B cell (primary cell): Measurements from ENCODE around the gene MFSD6. TPM values are rescaled to one million over a fixed set of nuclear protein-coding genes. Genes with fewer than 3 reads are reported as not detected.

ENCODE experiments used
- ATAC-seq: fragments of 200-7000 bp; cut with Tn5 transposase; one replicate; pipeline ENCODE4 v1.10.0; 2021; ENCODE audit warnings: low read depth, mild to moderate bottlenecking, moderate number of reproducible peaks, moderate library complexity
- CTCF ChIA-PET: fragments of 350-600 bp; sonication (Branson Sonifier 250); formaldehyde crosslinking; loops from one replicate; lab custom pipeline; 2021; ENCODE audit warnings: antibody characterized with exemption, inconsistent platforms; lab: Charles Lee
- POLR2A ChIA-PET: fragments of 350-600 bp; sonication (Branson Sonifier 250); formaldehyde crosslinking; loops from one replicate; lab custom pipeline; 2021; ENCODE audit warnings: antibody characterized with exemption; lab: Charles Lee
- DNase-seq: peaks from one replicate; pipeline ENCODE4 v3.0.0; 2013
- H2AFZ ChIP-seq: 2 replicates; pipeline ENCODE4 v1.6.1; 2012; ENCODE audit warnings: mild to moderate bottlenecking, low read depth, low read length; ENCODE audit not compliant: insufficient read depth, poor library complexity, severe bottlenecking
- H3K27ac ChIP-seq, 2 donors: 1 replicate in 1 of 2; 2 replicates in 1 of 2; pipeline ENCODE4 v1.5.1; 2012 to 2013; ENCODE audit warnings: low read length in 2 of 2, mild to moderate bottlenecking in 2 of 2, moderate library complexity in 1 of 2
- H3K27me3 ChIP-seq, 4 experiments: fragments of 200-600 bp in 1 of 4; sonication (generic) in 1 of 4; replicated peaks in 1 of 4; 1 replicate in 2 of 4; 2 replicates in 2 of 4; pipeline versions ENCODE4 v1.6.1 to v1.7.0; 2013 to 2016; ENCODE audit warnings: low read length in 3 of 4, mild to moderate bottlenecking in 2 of 4, mixed read lengths in 1 of 4, moderate library complexity in 1 of 4; ENCODE audit not compliant: insufficient read depth in 4 of 4, control insufficient read depth in 3 of 4; ENCODE audit errors: control extremely low read depth in 1 of 4
- H3K36me3 ChIP-seq, 2 experiments: replicated peaks in 1 of 2; 1 replicate in 1 of 2; 2 replicates in 1 of 2; pipeline versions ENCODE4 v1.6.1 to v1.7.1; 2013; ENCODE audit warnings: low read length in 1 of 2; ENCODE audit not compliant: insufficient read depth in 2 of 2, control insufficient read depth in 1 of 2; ENCODE audit errors: control extremely low read depth in 1 of 2, extremely low read depth in 1 of 2
- H3K4me1 ChIP-seq, 2 donors: fragments of 200-600 bp in 1 of 2; sonication (generic) in 1 of 2; 1 replicate in 1 of 2; 2 replicates in 1 of 2; pipeline versions ENCODE4 v1.5.1 to v1.6.1; 2013 to 2017; ENCODE audit warnings: low read length in 2 of 2; ENCODE audit not compliant: control insufficient read depth in 2 of 2, insufficient read depth in 2 of 2
- H3K4me2 ChIP-seq: replicated peaks from 2 replicates; pipeline ENCODE3; 2012; ENCODE audit warnings: mild to moderate bottlenecking, low read depth, low read length; ENCODE audit not compliant: poor library complexity, severe bottlenecking
- H3K4me3 ChIP-seq, 5 experiments: fragments of 200-600 bp in 1 of 5; sonication (generic) in 1 of 5; 1 replicate in 3 of 5; 2 replicates in 2 of 5; pipeline versions ENCODE4 v1.5.1 to v1.7.0; 2011 to 2016; ENCODE audit warnings: low read length in 4 of 5, mild to moderate bottlenecking in 4 of 5, low read depth in 2 of 5, control low read depth in 1 of 5, moderate library complexity in 1 of 5; ENCODE audit not compliant: insufficient read depth in 1 of 5; ENCODE audit errors: control extremely low read depth in 1 of 5, extremely low read depth in 1 of 5
- H3K79me2 ChIP-seq: fragments of 200-600 bp; sonication (generic); one replicate; pipeline ENCODE4 v1.6.0; 2016; ENCODE audit warnings: low read length; ENCODE audit not compliant: control insufficient read depth, insufficient read depth
- H3K9ac ChIP-seq: fragments of 200-600 bp; sonication (generic); 2 replicates; pipeline ENCODE4 v1.6.1; 2017; ENCODE audit warnings: mild to moderate bottlenecking, low read length, moderate library complexity
- H3K9me3 ChIP-seq, 3 donors: one replicate each; pipeline versions ENCODE4 v1.6.1 to v1.7.1; 2013; ENCODE audit warnings: low read length in 2 of 3; ENCODE audit not compliant: control insufficient read depth in 2 of 3, insufficient read depth in 1 of 3; ENCODE audit errors: control extremely low read depth in 1 of 3
- H4K20me1 ChIP-seq: 2 replicates; pipeline ENCODE4 v1.6.0; 2012; ENCODE audit warnings: mild to moderate bottlenecking, low read length; ENCODE audit not compliant: insufficient read depth, control insufficient read depth, poor library complexity, severe bottlenecking
- H3K27ac Mint-ChIP-seq: one replicate; pipeline ENCODE4 v1.8.0; 2021; ENCODE audit warnings: mixed read lengths
- H3K27me3 Mint-ChIP-seq: one replicate; pipeline ENCODE4 v1.8.0; 2021; ENCODE audit warnings: mixed read lengths
- H3K4me1 Mint-ChIP-seq: one replicate; pipeline ENCODE4 v1.8.0; 2021; ENCODE audit warnings: mixed read lengths
- H3K4me3 Mint-ChIP-seq: one replicate; pipeline ENCODE4 v1.8.0; 2021; ENCODE audit warnings: mixed read lengths
- H3K9me3 Mint-ChIP-seq: one replicate; pipeline ENCODE4 v1.8.0; 2022; ENCODE audit warnings: mixed read lengths; ENCODE audit not compliant: insufficient read depth
- CTCF ChIP-seq: fragments of 200-600 bp; IDR thresholded peaks from one replicate; pipeline ENCODE4 v1.8.0; 2022; ENCODE audit warnings: antibody characterized with exemption, mild to moderate bottlenecking
- EZH2 ChIP-seq: IDR thresholded peaks from 2 replicates; pipeline ENCODE4 v1.6.1; 2012; ENCODE audit warnings: borderline replicate concordance, low read depth, mild to moderate bottlenecking, moderate library complexity, low read length; ENCODE audit not compliant: insufficient read depth, poor library complexity, severe bottlenecking
- WGBS: methylation state at CpG from one replicate; pipeline ENCODE4 v1.1.5; 2013; ENCODE audit warnings: missing lambda C conversion rate; ENCODE audit not compliant: insufficient coverage; 5-methylcytosine and 5-hydroxymethylcytosine counted together
- intact Hi-C: fragments of 100-400 bp; cut with micrococcal nuclease; formaldehyde crosslinking; loops from one replicate; pipeline ENCODE4 v1.10.0; 2022
- polyA plus RNA-seq: library from polyadenylated mRNA; depleted of rRNA; stranded (reverse); fragments of >200 nt; gene quantifications from 2 replicates; pipeline ENCODE4 v1.2.3, GENCODE V29; 2012
- total RNA-seq, 2 donors: library from RNA; stranded (reverse); fragments of 120-200 nt in 1 of 2; gene quantifications; 1 replicate in 1 of 2; 2 replicates in 1 of 2; pipeline versions ENCODE4 v1.2.3 to v1.2.4, GENCODE V29; 2013 to 2022

MFSD6 gene
- total and polyA plus RNA-seq, 2 donors (not counting 1 experiment from before 2014, with no cell fraction given): 13.5 to 33.8 TPM

GRCh38 chr2:190459881-190460280 lies 51.7 kb downstream of the MFSD6 start:
- Histone ChIP-seq H3K4me1 (peaks cover 12 to 14% of the 10 kb centered on the region in 2 donors), H3K36me3 (peaks cover 0 to 23% of the 10 kb centered on the region in 2 experiments), H3K27ac (no peak overlapping the region), H3K27me3 (no peaks in the 10 kb centered on the region), H3K9ac (no peak overlapping the region), H4K20me1 (peaks cover 21% of the 10 kb centered on the region), H3K4me3 (no peak overlapping the region), H3K4me2 (no peak overlapping the region), H3K9me3 (no peaks in the 10 kb centered on the region), H3K79me2 (peaks cover 65% of the 10 kb centered on the region), H2AFZ (no peak overlapping the region)
- ChIA-PET POLR2A (no interaction called here), CTCF (no interaction called here)
- ATAC-seq (no peak), DNase-seq (no peak)
- Mint-ChIP-seq H3K27ac (no peak overlapping the region), H3K4me3 (no peak overlapping the region), H3K27me3 (no peaks in the 10 kb centered on the region), H3K9me3 (no peaks in the 10 kb centered on the region), H3K4me1 (peaks cover 42% of the 10 kb centered on the region)
- TF ChIP-seq CTCF (no peak), EZH2 (no peak)
- no CpG with 5 or more reads among the region's 1 CpG for WGBS
- intact Hi-C loops: no loop called here

GRCh38 chr2:190460487-190460886 lies 52.3 kb downstream of the MFSD6 start:
- Histone ChIP-seq H3K4me3 (no peak overlapping the region), H3K4me1 (peaks cover 10 to 15% of the 10 kb centered on the region in 2 donors), H3K9ac (no peak overlapping the region), H2AFZ (no peak overlapping the region), H3K9me3 (no peaks in the 10 kb centered on the region), H4K20me1 (peaks cover 21% of the 10 kb centered on the region), H3K27ac (no peak overlapping the region), H3K27me3 (no peaks in the 10 kb centered on the region), H3K4me2 (no peak overlapping the region), H3K36me3 (peaks cover 0 to 23% of the 10 kb centered on the region in 2 experiments), H3K79me2 (peaks cover 65% of the 10 kb centered on the region)
- ChIA-PET POLR2A (no interaction called here), CTCF (no interaction called here)
- intact Hi-C loops: no loop called here
- 100% methylated on average over 2 of the region's 5 CpGs for WGBS
- ATAC-seq: no peak
- peaks cover 42% of the 10 kb centered on the region for H3K4me1 Mint-ChIP-seq
- H3K27me3 Mint-ChIP-seq: no peaks in the 10 kb centered on the region
- no peak overlapping the region for H3K4me3 Mint-ChIP-seq
- DNase-seq: no peak
- TF ChIP-seq CTCF (no peak), EZH2 (no peak)
- no peaks in the 10 kb centered on the region for H3K9me3 Mint-ChIP-seq
- H3K27ac Mint-ChIP-seq: no peak overlapping the region
